Thyroid gland (tissue), 4 donors: Measurements from ENCODE around the gene NMS.

Experiments
- CTCF ChIP-seq, 6 experiments: fragments of 200-600 bp in 3 of 6; fragments of 450-650 bp in 3 of 6; sonication (generic) in 3 of 6; IDR thresholded peaks; one replicate each; pipeline ENCODE4 v1.5.1; 2016 to 2019; ENCODE audit warnings: antibody characterized with exemption in 6 of 6, mild to moderate bottlenecking in 2 of 6, inconsistent platforms in 1 of 6, moderate library complexity in 1 of 6
- POLR2A ChIP-seq, 2 donors: fragments of 450-650 bp; IDR thresholded peaks; one replicate each; pipeline ENCODE4 v1.6.1; 2017; ENCODE audit warnings: antibody characterized with exemption in 2 of 2, mild to moderate bottlenecking in 2 of 2, moderate library complexity in 1 of 2

- TF ChIP-seq CTCF (IDR thresholded peaks at IDR 0.05) (no peak), POLR2A (IDR thresholded peaks at IDR 0.05) (no peak)
These were observed 34.3 kb downstream of the NMS start for GRCh38 chr2:100504542-100504941.
